GM12864 (cell line): ENCODE measurements around the gene RHOXF1.
"Not testable (repeated sequence)": the region's sequence is repeated elsewhere in the genome, so short reads cannot be mapped to it uniquely, and the experiment has no call there.

ENCODE experiments used
- DNase-seq: peaks from one replicate; pipeline ENCODE4 v3.0.0-alpha.2; 2011; ENCODE audit warnings: low read depth
- H3K4me3 ChIP-seq: 2 replicates; pipeline ENCODE4 v1.5.1; 2011; ENCODE audit warnings: mild to moderate bottlenecking, low read depth, low read length, control low read depth
- CTCF ChIP-seq: IDR thresholded peaks from 2 replicates; pipeline ENCODE4 v1.5.1; 2011; ENCODE audit warnings: low read depth, mild to moderate bottlenecking, moderate library complexity, low read length, control low read depth, inconsistent platforms; ENCODE audit errors: missing control alignments

Gene RHOXF1

GRCh38 chrX:120115438-120115963, at the start of gene RHOXF1:
RHOXF1 (minus strand) TSS chrX:120115913; CDS start chrX:120115862, 51 bp downstream.
- no peak for TF ChIP-seq CTCF
- no peak for DNase-seq
- H3K4me3 ChIP-seq = no peak within 1 kb of the TSS

GRCh38 chrX:120159086-120159485, 43.4 kb upstream of the RHOXF1 start:
- not testable (repeated sequence) for DNase-seq, H3K4me3 ChIP-seq

GRCh38 chrX:120158313-120158712, 42.6 kb upstream of the RHOXF1 start, which contains the start of gene RHOXF2:
RHOXF2 (plus strand) TSS chrX:120158613; CDS start chrX:120158751, 138 bp downstream.
- H3K4me3 ChIP-seq, DNase-seq: not testable (repeated sequence)

GRCh38 chrX:120150109-120150744, 34.5 kb upstream of the RHOXF1 start:
- not testable (repeated sequence) for DNase-seq, H3K4me3 ChIP-seq

GRCh38 chrX:120147537-120147936, 31.8 kb upstream of the RHOXF1 start:
- DNase-seq = no peak
- TF ChIP-seq CTCF = no peak
- H3K4me3 ChIP-seq = no peak overlapping the region

- not testable (repeated sequence) for DNase-seq, H3K4me3 ChIP-seq
These were observed 30.6 kb upstream of the RHOXF1 start for GRCh38 chrX:120146323-120146722.

- DNase-seq = no peak
- H3K4me3 ChIP-seq = no peak overlapping the region
- no peak for TF ChIP-seq CTCF
These were observed 29.7 kb upstream of the RHOXF1 start for GRCh38 chrX:120145295-120145925.

- no peak for DNase-seq
- no peak overlapping the region for H3K4me3 ChIP-seq
- no peak for TF ChIP-seq CTCF
These were observed 28.6 kb upstream of the RHOXF1 start for GRCh38 chrX:120144178-120144844.

- H3K4me3 ChIP-seq = no peak overlapping the region
- no peak for DNase-seq
- no peak for TF ChIP-seq CTCF
These were observed 24.7 kb upstream of the RHOXF1 start for GRCh38 chrX:120140293-120140981.
